GM19395 (cell line): Measurements from ENCODE around the gene MST1.

Source experiments
- ATAC-seq: cut with Tn5 transposase; IDR thresholded peaks from one replicate; pipeline ENCODE4 v1.9.1; 2021; ENCODE audit warnings: mild to moderate bottlenecking, moderate library complexity; ENCODE audit not compliant: unreplicated experiment

MST1 gene

DNA sequence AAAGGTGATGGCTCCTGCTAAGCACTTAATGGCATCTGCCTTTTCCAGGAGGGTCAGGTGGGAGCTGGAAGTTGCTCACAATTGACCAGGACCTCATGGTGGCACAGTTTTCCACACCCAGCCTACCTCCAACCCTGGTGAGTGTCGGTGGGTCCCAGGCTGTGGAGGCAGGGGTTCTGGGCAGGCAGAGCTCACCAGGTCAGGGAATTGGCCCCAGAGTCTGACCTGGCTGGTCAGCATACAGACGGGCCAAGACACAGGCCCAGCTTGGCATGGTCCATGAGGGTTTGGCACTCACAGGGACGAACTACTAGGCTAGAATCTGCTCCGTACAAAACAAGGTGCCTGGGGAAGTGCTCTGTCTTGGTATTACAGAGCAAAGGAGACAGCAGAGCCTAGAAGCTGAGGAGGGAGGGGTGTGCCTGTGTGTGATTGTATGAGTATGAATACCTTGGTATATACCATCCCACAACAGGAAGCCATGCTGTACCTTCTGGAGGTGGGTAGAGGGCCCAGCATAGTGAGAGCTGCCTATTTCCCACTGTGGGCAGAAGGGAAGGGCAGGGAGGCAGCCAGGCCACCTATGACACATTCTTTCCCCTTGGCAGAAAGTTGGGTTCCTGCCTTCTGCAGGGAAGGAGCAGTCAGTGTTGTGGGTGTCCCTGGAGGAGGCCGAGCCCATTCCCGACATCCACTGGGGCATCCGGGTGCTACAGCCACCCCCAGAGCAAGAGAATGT, 8.6 kb downstream of the MST1 start:
- no peak for ATAC-seq

- no peak for ATAC-seq
Observed at GRCh38 chr3:49675912-49676311, 13.4 kb downstream of the MST1 start.

DNA sequence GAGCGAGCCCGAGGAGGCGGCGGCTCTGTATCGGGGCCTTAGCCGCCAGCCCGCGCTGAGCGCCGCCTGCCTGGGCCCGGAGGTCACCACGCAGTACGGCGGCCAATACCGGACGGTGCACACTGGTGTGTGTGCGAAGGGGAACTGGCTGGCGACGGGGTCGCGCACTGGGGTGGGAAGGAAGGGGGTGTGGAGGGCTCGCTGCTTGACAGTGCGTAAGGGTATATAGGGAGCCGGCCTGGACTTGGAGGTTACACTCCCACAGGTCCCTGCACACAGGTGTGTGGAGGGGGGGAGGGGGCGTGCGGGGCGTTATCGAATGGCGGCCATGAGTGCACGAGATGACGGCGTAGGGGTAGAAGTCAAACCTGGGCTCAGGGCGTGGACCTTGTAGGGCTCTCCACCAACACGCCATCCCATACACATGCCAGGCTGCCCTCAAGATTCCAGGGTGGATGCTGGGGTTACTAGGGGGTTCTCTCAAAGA, 14.7 kb downstream of the MST1 start:
- ATAC-seq = peak; percentile 36

DNA sequence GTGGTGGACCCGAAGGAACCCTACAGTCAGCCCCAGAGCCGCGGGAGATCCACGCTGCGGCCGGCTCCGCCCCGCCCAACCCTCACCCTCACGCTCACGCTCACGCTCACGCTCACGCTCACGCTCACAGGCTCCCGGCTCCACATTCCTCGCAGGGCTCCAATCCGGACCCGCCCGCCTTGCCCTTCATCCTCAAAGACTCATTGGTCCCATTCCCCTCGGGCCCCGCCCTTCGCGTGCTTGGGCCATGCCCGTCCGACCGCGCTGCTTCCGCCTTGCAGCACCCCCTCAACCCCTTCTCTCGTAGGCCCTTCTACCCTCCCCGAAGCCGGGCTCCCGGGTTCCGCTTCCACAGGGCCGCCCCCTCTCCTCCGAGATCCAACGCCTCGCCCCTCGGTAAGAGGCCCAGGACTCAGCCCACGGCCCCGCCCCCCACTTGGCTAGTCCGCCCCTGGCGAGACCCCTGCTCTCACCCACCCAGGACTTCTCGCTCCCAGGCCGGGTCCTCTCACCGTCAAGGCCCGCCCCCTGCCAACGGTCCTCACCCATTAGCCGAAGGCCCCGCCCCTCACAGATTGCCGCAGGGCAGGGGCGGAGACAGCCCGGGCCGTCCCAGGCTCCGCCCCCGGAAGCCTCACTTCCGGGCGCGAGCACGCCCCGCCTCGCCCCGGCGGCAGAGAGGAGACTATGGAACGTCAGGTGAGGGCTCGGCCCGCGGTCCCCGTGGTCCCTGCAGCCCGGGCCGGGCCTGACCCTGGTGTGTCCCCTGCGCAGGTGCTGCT, 15.4 kb downstream of the MST1 start, which contains the start of gene APEH:
APEH (plus strand) TSS at position 637 of the 782 bp plus-strand sequence; CDS start at position 688, 51 bp downstream.
- ATAC-seq = peak; percentile 84

GRCh38 chr3:49673121-49673714, 16.1 kb downstream of the MST1 start:
- no peak for ATAC-seq

DNA sequence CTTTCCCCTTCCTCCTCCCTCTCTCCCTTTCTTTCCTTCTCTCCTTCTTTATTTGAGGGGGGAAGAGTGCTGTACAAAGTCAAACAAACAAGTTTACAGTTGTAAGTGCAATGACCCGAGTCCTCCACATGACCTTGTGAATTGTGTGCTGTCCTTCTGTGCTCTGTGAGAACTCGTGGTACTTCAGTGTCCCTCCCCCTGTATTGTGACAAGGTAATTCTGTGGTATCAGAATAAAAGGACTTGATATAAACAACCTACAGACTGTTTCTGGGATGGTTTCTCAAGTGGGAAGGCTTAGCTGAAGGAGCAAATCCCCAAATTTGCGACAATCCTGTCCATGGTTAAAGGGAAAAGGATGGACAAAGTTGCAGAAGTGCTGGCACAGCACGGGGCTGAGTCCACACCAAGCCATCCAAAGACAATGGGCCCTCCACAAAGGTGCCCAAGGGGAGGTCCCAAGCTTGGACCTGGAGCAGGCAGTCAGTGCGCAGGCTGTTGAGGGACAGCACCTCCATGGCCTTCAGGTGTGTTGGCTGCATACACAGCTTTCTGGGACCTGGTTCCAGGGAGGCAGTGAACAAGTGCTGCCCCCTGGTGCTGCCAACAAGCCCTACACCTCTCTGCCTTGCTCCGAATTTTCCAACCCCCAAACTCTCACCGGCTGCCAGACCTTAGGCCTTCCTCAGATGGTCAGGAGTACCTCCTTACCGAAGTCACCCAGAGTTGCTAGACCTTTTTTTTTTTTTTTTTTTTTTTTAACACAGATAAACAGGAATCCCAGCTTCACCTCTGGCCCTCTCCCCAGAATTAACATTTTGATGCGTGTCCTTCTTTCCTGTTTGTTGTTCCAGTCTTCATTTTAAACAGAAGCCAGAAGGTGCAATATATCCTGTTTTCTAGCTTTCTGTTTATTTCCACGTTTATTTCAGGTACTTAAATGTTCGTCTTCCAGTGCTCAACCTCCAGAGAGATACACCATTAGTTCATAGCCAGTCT, 17.7 kb downstream of the MST1 start:
- ATAC-seq = no peak

DNA sequence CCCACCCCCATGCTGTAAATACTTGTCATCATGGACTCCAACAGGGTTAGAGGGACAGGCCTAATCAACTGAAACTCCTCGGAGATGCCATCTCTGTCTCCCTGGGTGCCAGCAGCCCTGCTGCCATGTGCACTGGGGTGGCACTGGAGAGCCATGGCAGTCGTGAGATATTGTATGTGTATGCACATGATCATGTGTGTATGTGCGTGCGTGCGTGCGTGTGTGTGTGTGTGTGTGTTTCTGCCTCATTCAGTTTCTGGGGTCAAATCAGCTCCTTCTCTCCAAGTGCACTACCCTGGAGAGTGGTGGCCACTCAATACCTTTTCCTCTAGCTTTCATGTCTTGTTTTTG, 18.4 kb downstream of the MST1 start:
- no peak for ATAC-seq

DNA sequence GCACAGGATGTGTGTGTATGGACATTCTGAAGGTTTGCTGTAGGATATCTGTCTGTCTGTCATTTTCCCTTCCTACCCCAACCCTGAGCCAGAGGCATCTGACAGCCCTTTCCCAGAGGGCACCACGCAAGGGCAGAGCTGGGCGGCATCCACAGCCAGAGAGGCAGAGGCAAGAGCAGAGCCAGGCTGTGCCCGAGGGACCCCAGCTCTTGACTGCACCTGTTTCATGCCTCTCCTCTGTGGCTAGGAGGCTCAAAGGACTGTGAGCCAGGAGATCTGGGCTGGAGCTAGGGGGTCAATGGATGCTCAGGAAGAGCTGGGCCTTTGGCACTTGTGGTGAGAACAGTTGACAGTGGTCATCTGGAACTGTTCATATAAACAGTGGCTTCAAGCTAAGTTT, 19.9 kb downstream of the MST1 start:
- ATAC-seq = no peak

- ATAC-seq = no peak
Observed at GRCh38 chr3:49668861-49669260, 20.4 kb downstream of the MST1 start.

DNA sequence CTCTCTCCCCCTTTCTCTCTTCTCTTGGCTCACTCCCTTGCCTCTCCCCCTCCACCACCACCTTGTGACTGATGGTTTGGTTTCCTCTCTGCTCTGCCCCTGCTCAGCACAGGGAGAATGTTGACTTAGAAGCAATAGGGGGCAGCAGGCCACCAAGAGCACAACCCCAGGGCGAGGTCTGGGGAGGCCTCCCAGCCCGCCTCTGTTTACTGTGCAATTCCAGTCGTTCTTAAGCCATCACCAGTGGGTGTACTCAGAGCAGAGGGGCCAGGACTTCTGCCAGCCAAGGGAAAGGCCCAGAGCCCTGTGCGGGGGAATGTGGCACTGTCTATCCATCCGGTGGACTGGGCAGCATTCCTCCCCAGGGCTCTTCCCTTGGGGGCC, 20.9 kb downstream of the MST1 start:
- no peak for ATAC-seq

DNA sequence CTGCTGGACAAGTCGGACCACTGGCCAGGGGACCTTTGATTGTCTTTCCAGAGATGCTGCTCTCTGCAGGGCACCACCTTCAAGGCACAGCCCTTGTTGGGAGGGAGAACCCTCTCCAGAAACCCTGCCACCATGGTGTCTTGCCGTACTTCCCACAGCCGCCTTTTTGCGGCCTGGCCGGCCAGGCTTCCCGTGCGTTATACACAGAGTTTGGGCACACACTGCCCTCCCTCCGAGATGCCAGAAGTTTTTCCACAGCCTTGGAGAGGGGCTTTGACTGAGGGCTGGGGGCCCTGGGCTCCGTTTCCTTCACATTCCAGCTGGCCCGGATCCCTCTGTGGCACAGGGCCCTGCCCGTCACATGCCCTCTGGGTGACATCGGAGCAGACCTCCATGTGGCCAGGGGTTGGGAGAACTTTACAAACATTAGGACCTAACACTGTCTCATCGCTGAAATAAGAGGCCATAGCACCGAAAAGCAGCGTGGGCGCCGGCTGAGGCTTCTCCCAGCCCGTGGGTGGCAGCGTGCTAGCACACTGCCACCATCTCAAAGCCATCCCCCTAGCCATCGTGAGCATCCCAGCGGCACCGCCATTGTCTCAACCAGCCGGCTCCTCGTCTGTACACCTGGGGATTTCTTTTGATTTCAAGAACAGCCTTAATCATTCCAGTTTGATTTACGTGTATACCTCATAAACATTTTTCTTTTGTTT, 21.4 kb downstream of the MST1 start:
- ATAC-seq = no peak

DNA sequence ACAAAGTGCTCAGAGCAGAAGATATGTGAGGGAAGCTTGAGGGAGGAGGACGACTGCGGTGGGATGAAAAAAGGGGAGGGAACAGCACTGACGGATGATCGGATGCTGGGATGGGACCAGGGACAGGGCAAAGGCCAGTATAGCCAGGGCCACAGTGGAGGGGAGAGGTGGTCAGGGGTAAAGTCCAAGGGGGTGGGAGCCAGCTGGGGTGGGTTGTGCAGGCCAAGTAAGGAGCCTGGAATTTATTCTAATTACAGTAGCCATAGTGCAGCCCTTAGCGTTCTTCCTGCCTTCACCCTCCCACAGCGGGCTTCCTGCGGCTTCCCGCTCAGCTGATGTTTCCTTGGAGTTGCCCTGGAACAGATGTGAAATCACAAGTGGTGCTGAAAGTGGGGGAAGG, 22.7 kb downstream of the MST1 start:
- ATAC-seq = no peak

DNA sequence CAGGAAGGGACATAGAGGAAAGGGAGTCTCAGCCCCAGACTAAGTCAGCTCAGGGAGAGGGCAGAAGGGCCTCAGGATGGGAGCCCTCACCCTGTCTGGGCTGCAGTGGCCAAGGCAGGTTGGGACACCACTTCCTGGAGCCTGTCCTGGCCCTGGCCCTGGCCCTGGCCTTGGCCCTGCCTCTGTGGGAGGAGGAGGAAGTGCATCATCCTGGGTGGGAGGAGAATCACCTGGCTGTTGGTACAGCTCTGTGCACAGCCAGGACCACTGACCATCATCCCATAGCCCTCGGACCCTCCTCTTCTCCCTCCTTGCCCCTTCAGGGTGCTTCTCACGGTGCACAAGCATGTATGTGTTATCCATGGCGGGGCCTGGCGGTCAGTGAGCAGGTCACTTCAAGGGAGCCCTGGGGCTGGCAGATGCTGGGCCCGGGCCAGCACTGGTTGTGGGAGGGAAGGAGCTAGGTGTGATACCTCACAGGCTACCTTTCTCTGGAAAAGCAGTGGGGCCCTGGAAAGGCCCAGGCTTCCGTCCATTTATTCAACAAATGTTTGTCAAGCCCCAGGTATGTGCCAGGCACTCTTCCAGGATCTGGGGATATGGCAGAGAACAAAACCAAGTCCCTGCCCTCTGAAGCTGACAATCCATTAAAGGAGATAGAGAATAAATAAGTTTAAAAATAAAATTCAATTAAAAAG, 23.3 kb downstream of the MST1 start:
- no peak for ATAC-seq

- no peak for ATAC-seq
Observed at GRCh38 chr3:49664300-49664699, 25.0 kb downstream of the MST1 start.

GRCh38 chr3:49663831-49664230, 25.4 kb downstream of the MST1 start:
- ATAC-seq = no peak

GRCh38 chr3:49662720-49663413, 26.4 kb downstream of the MST1 start:
- no peak for ATAC-seq

DNA sequence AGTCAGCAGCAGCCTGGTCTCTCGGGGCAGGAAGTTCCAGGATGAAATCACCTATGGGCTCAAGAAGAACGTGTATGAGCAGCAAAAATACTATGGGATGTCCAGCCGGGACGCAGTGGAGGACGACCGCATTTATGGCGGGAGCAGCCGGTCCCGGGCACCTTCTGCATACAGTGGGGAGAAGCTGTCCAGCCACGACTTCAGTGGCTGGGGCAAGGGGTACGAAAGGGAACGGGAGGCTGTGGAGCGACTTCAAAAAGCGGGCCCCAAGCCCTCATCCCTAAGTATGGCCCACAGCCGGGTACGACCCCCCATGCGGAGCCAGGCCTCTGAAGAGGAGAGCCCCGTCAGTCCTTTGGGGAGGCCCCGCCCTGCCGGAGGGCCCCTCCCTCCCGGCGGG, 27.3 kb downstream of the MST1 start:
- no peak for ATAC-seq

GRCh38 chr3:49661281-49661680, 28.0 kb downstream of the MST1 start:
- no peak for ATAC-seq

GRCh38 chr3:49659756-49660155, 29.5 kb downstream of the MST1 start:
- ATAC-seq = no peak
